Measurements from ENCODE around the gene GGCX. TPM values are rescaled to one million over a fixed set of nuclear protein-coding genes. Genes with fewer than 3 reads are reported as not detected.

Gene GGCX
- total and polyA plus RNA-seq, 2 of the 13 experiments (the other 11 are each of a cell fraction or from before 2014, with no cell fraction given), result 72.5 to 103 TPM

- TF ChIP-seq HMGXB4 (CRISPR knock-in tag; IDR thresholded peaks at IDR 0.05; ENCODE audit: borderline replicate concordance in 1 of 2, low read depth in 1 of 2) (peak in 1 of 2 experiments; percentile 16; a peak in 2 of 4 replicates), KLF12 (CRISPR knock-in tag; IDR thresholded peaks at IDR 0.05; ENCODE audit: borderline replicate concordance) (no peak), ZNF260 (CRISPR knock-in tag; IDR thresholded peaks at IDR 0.05; ENCODE audit: borderline replicate concordance, low read depth) (no peak), FOXJ3 (CRISPR knock-in tag; IDR thresholded peaks at IDR 0.05; ENCODE audit: borderline replicate concordance) (0 out of 2 replicates have a peak, but pooled peaks have one; percentile 11), ZSCAN22 (CRISPR knock-in tag; IDR thresholded peaks at IDR 0.05) (no peak; the same call in 1 of the 2 replicates), LBX2 (CRISPR knock-in tag; IDR thresholded peaks at IDR 0.05; ENCODE audit: borderline replicate concordance) (peak; percentile 85; the same call in 1 of the 2 replicates), PHF8 (CRISPR knock-in tag; IDR thresholded peaks at IDR 0.05) (no peak; the same call in 1 of the 2 replicates), ZNF691 (CRISPR knock-in tag; IDR thresholded peaks at IDR 0.05; ENCODE audit: borderline replicate concordance, low read depth) (peak; percentile 86; the same call in 1 of the 2 replicates), RBFOX2 (IDR thresholded peaks at IDR 0.05; ENCODE audit: low read depth, low read length) (peak; percentile 94), NFE2 (CRISPR knock-in tag; IDR thresholded peaks at IDR 0.05) (no peak), FOXA3 (CRISPR knock-in tag; IDR thresholded peaks at IDR 0.05) (no peak), ZSCAN5A (CRISPR knock-in tag; IDR thresholded peaks at IDR 0.05; ENCODE audit: borderline replicate concordance) (no peak), SNAPC4 (CRISPR knock-in tag; IDR thresholded peaks at IDR 0.05) (peak; percentile 87), SIX1 (CRISPR knock-in tag; IDR thresholded peaks at IDR 0.05; ENCODE audit: borderline replicate concordance) (0 out of 2 replicates have a peak, but pooled peaks have one; percentile 8), CSRNP1 (CRISPR knock-in tag; IDR thresholded peaks at IDR 0.05) (peak; percentile 23; the same call in 1 of the 2 replicates), ZNF3 (CRISPR knock-in tag; IDR thresholded peaks at IDR 0.05) (no peak)
These were observed 21.7 kb downstream of the GGCX start (continued) for GRCh38 chr2:85539361-85540132.

Data from HepG2 (cell line).